Erythroblast (primary cell): ENCODE data around the gene RAB40C.

Source experiments
- DNase-seq, 2 experiments: peaks; one replicate each; lab custom pipeline; 2025; lab: John Stamatoyannopoulos, UW
- GATA1 ChIP-seq: IDR thresholded peaks from 2 replicates; pipeline ENCODE4 v1.6.1; 2011; ENCODE audit warnings: low read depth, mild to moderate bottlenecking, control low read depth, low read length, moderate library complexity
- POLR2A ChIP-seq: IDR thresholded peaks from 2 replicates; pipeline ENCODE4 v1.6.1; 2011; ENCODE audit warnings: mild to moderate bottlenecking, low read length

Gene RAB40C

DNA sequence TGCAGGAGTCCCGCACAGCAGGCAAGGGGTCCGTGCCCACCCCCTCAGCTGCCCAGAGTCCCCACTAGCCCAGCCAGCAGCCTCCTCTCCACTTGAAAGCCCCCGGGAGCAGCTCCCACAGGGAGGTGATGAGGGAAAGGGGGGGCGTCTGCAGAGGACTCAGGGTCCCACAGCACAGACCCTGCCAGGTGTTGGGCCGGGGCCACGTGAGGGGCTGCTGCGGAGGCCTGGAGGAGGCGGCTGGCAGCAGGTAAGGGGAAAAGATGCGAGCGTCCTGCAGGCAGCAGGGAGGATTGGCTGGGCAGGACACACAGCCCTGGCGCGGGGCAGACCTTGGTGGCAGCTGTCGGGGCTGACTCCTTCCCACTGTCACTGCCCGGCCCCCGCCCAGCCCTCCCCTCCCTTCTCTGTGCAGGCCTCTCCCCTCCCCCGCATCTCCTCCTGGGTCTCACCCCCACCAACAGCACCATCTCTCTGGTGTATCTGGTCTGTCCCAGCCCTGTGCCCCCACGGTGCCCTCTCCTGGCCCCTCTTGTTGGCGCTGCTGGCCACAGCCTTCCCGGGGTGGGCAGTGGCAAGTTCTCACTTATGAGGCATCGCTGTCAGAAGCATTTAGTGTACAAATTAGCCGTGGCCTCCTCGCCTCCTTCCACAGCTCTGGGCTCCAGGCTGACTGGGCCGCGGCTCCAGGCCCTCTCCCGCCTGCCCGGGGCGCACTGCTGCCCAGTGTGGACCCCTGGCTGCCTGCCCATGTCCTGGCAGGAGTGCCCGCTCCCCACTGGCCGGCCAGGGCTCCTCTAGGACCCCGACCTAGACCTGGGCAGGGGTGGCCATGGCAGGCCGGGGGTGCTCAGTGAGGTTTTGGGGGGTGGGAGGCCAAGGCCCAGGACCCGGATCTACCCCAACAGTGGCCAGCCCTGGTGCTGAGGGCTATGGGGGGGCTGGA lies 34.1 kb upstream of the RAB40C start:
- DNase-seq: no peak
- TF ChIP-seq POLR2A (no peak), GATA1 (no peak)

DNA sequence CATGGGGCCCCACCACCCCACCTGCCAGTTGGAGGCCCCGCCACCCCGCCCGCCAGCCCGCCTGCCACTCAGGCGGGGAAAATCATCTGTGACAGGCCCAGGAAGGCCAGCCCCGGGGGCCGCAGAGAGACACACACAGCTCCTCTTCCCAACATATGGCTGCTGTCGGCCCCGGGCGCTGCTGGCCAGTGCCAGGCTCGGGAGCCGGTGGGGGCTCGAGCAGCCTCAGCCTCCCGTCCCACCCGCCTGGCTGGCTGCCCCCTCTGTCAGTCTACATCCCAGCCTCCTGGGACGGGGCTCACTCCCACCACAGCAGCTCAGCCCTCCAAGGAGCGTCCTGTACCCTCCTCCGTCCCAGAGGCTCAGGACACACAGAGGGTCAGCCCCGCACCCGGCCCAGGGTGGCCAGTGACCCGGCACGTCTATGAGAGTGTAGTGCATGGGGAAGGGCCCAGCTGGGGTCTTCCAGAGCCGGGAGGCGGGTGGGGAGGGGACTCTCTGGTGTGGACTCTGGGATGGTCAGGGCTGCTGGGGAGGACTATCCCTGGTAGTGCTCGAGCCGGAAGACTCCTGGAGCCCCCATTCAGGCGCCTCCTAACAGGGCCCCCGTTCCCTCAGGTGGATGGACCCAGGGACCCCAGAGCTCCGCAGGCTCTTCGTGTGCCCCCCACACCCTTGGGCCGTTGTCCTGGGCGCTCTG lies 33.2 kb upstream of the RAB40C start:
- DNase-seq: no peak
- TF ChIP-seq GATA1 (no peak), POLR2A (no peak)

DNA sequence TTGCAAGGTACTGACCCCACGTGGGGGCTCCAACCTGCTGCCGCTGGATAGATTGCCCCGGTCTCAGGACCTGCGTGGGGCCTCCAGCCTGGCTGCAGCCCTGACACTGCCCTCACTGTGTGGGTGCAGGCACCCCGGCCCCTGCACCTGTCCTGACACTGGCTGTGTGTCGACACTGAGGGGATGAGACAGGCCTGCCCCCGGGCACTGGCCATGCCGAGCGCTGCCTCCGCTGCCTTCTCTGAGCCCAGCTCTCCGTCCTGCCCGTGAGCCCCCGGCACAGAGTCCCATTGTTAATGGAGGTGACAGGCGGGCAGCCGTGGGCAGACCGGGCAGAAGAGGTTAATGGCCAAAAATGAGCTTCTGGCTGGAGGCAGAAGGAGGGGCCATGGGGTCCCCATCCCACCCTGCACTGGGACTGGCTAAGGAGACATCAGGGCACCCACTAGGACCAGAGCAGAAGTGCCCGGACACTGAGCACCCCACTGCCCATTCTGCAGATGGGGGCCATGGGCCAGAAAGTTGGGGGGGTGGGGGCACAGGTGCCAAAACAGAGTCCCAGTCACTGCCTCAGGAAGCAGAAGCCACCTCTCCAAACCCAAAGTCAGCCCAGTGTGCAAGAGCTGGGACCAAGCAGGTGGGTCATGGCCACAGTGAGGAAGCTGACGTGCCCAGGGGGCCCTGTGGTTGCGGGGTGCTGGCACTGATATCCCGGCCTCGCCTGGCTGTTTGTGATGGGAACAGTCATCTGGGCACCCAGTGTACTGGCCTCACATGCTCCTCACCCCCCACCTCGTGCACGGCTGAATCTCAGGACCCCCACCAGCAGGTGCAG lies 32.2 kb upstream of the RAB40C start:
- no peak for DNase-seq
- TF ChIP-seq GATA1 (no peak), POLR2A (no peak)

DNA sequence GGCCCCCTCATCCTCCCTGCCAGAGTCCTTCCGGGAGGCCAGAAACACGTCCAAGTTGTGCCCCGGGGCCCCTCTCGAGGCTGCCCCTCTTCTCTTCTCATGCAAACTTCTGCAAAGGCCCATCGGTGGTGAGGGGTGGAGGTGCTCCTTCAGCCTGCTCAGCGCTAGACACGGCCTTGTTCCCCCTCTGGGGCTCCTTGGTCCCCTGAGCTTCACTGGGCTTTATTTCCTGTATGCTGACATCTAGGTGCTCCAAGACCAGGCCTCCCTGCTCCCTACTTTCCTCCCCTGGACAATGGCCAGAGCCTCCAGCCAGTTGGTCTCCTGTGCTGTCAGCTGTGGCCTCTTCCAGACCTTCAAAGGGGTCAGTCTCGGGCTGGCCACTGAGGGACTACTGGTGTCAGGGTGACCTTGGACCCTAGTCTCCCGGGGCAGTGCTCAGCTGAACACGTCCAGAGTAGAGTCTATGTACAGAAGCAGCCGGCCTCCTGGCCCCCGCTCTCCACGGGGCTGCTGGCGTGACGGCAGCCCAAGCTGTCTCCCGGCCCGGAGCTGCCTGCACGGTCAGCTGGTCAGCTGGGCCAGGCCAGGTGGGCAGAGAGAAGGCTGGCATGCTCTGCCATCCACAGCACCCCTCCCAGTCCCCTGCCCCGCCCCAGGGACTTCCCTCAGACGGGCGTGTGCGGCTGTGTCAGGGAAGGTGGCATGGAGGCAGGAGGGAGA lies 31.4 kb upstream of the RAB40C start:
- no peak for TF ChIP-seq GATA1
- no peak for TF ChIP-seq POLR2A

DNA sequence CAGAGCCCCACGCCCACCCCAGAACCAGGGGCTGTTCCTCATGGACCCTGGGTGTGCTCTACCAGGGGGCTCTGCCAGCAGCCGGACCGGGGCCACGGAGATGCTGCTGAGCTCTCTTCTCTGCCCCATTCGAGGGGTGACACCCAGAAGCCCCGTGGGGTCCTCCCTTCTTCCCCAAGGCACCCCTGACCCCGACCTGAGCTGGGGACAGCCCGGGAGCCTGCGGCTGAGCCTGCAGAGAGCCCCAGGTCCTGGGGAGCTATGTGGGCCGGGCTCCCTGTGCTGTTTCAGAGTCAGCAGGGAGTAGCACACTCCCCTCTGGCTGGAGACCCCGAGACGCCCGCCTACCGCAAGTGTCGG lies 30.9 kb upstream of the RAB40C start:
- TF ChIP-seq GATA1 (no peak), POLR2A (no peak)
- DNase-seq: no peak

More for the DNA sequence above, 31.4 kb upstream of the RAB40C start:
- no peak for DNase-seq

DNA sequence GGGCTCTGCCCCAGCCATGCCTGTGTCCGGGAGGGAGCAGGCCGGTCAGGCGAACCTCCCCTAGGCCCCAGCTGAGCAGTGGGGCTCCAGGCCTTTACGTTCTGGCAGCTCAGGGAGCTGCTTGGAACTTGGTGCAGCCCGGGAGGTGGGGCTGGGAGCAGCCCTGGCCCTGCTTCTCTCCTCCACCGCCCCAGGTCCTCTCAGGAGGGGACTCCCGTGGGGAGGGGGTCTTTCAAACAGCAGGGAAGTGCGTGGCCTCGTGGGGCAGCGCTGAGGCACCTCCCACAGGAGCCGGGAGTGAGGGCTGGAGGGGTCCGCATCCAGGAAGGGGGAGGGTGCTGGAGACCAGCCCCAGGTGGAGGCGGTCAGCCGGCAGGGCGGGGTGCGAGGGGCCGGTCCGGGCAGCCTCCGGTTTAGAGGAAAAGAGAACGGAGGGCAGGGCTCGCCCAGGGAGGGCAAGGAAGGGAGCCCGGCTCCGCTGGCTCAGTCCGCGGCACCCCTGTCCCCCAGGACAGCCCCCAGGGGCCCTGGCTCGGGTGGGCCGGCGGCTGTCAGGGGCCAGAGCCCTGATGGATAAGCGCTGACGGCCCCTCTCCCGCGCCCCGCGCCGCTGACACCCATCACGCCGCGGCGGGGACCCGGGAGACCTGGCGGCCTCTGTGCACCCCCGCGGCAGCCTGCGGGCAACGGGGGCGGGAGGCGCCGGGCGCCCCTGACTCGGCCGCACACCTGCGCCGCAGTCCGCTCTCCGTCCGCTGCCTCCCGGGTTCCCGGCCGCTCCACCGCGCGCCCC lies 30.3 kb upstream of the RAB40C start:
- DNase-seq: no peak
- TF ChIP-seq POLR2A (no peak), GATA1 (no peak)

DNA sequence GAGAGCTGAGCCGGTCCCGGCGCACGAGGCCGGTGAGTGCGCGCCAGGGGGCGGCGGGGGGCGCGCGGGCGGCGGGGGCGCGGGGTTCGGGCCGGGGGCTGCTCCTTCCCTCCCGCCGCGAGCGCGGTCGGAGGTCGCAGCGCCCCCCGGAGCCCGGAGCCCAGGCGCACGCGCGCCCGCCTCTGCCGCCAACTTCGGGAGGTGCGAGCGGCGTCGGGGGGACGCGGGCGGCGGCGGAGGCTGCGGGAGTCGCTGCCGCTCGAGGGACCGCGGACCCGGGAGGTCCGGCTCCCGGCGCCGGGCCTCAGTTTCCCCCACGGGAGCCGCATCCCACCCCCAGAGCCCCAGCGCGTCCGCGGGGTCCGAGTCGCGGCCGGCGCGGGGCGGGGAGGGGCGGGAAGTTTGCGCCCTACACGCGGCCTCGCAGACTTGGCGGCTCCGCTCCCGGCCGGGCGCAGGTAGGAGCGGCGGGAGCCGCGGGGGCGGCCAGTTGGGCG lies 29.6 kb upstream of the RAB40C start, which contains the start of gene PRR35:
TSS of gene PRR35 (plus strand) at position 191 of the 497 bp plus-strand sequence. CDS start 2,901 bp downstream, outside the sequence.
- no peak for TF ChIP-seq GATA1
- TF ChIP-seq POLR2A: no peak
- DNase-seq: no peak

DNA sequence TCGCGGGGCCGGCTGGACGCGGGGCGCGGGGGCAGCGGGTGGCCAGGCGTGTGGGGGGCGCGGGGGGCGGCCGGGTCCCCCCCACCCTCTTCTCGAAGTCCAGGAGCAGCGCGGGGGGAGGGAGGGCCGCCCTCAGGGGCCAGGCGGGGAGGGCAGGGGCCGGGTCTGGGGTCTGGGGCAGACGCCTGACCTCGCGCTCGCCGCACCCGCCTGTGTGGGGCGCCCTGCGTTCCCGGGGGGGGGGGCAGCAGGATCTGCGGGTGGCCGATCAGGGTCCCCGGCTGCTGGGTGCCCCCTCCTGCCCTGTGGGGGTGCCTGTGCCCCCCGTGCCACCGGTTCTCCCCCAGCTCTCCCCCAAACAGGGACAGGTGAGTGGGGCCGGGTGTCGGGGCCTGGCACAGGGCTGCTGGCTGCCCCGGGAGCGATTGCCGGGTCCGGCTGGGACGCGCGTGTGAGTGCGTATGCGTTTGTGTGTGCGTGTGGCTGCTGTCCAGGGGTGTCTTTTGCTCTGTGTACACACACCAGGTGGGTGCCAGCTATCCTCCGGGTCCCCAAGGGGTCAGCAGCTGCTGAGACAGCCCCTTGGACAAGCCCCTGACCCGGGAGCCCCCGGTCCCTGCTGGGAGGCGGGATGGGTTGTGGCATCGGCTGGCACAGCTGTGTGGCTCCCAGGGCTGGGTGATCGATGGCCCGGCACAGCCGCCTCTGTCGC lies 29.0 kb upstream of the RAB40C start:
- DNase-seq: no peak
- TF ChIP-seq POLR2A (no peak), GATA1 (no peak)

DNA sequence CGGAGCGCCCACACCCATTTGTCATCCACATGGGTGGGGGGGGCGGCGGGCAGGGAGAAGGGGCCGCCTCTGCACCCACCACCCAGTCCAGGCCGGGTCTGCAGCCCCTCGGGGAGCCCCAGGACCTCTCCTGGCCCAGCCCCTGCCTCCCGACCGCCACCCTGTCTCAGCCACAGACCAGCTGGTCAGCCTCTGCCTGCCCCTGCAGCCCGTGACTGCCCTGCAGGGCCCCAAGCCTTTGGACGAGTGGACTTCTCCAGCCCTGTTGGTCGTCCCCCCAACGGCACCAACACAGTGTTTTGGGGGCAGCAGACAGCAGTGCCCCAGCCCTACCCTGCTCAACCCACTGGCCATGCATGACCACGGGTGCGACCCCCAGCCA lies 28.5 kb upstream of the RAB40C start:
- TF ChIP-seq POLR2A: no peak
- TF ChIP-seq GATA1: no peak
- no peak for DNase-seq

DNA sequence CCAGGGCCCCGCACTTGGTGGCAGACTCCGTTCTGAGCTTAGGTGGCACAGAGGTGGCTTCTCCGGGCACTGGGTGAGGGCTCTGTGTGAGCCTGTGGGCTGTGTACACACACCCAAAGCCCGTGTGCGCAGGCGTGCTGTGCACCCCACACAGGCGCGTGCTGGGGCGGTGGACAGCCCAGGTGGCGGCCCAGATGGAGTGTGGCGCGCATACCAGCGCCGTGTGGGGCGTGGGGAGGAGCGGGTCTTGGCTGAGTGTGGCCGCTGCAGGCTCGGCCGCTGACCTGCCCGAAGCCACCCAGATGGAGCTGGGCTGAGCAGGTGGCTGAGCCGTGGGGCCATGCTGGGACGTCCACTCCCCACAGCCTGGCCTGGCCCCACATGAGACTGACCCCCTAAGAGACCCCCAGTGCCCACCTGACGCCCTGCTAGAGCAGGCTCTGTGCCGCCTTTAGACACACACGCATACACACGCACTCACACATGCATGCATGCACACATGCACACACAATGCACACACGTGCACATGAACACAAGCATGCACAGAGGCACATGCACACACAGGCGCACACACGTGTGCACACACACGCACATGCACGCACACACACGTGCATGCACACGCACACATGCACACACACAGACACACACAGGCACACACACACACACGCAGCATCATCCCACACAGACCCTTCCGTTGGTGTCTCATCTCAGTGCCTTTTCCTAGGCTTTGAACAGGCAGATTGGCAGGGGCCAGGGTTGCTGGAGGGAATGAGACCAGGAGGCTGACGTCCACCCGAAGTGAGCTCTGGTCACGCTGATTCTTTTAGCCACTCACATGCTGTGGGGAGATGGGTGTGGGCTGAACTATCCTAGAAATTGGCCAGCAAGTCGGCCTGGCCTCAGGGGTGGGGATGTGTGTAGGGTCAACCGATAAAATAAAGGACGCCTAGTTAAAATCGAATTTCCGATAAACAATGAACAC lies 27.6 kb upstream of the RAB40C start:
- DNase-seq: no peak
- no peak for TF ChIP-seq GATA1
- TF ChIP-seq POLR2A: no peak
